ENCODE results near the gene SHANK2. TPM values are rescaled to one million over a fixed set of nuclear protein-coding genes. Genes with fewer than 3 reads are reported as not detected.

SHANK2 gene
- total RNA-seq, 1 donor from 2014 or later = 16.0 TPM

GRCh38 chr11:71249301-71249700, 3.1 kb downstream of the SHANK2 start:
- no peak for TF ChIP-seq CTCF (IDR thresholded peaks at IDR 0.05; ENCODE audit: insufficient read depth, low read length, poor library complexity, severe bottlenecking)
- Histone ChIP-seq H3K36me3 (ENCODE audit: control insufficient read depth, insufficient read depth, low read length) (no peaks in the 10 kb centered on the region), H3K27me3 (ENCODE audit: control insufficient read depth, insufficient read depth, low read length) (no peaks in the 10 kb centered on the region), H3K4me3 (ENCODE audit: low read depth, low read length) (no peak overlapping the region)
- DNase-seq (ENCODE audit: low read depth) = no peak

GRCh38 chr11:71248656-71249055, 3.7 kb downstream of the SHANK2 start:
- TF ChIP-seq CTCF (IDR thresholded peaks at IDR 0.05; ENCODE audit: insufficient read depth, low read length, poor library complexity, severe bottlenecking) = no peak
- H3K4me3 ChIP-seq (ENCODE audit: low read depth, low read length) = no peak overlapping the region
- H3K36me3 ChIP-seq (ENCODE audit: control insufficient read depth, insufficient read depth, low read length) = no peaks in the 10 kb centered on the region
- no peak for DNase-seq (ENCODE audit: low read depth)
- no peaks in the 10 kb centered on the region for H3K27me3 ChIP-seq (ENCODE audit: control insufficient read depth, insufficient read depth, low read length)

- Histone ChIP-seq H3K36me3 (ENCODE audit: control insufficient read depth, insufficient read depth, low read length) (no peaks in the 10 kb centered on the region), H3K4me3 (ENCODE audit: low read depth, low read length) (no peak overlapping the region), H3K27me3 (ENCODE audit: control insufficient read depth, insufficient read depth, low read length) (no peaks in the 10 kb centered on the region)
- no peak for TF ChIP-seq CTCF (IDR thresholded peaks at IDR 0.05; ENCODE audit: insufficient read depth, low read length, poor library complexity, severe bottlenecking)
- no peak for DNase-seq (ENCODE audit: low read depth)
Measured at GRCh38 chr11:71248251-71248570, 4.2 kb downstream of the SHANK2 start.

- H3K4me3 ChIP-seq (ENCODE audit: low read depth, low read length) = no peak overlapping the region
- no peak for TF ChIP-seq CTCF (IDR thresholded peaks at IDR 0.05; ENCODE audit: insufficient read depth, low read length, poor library complexity, severe bottlenecking)
- no peaks in the 10 kb centered on the region for H3K27me3 ChIP-seq (ENCODE audit: control insufficient read depth, insufficient read depth, low read length)
- H3K36me3 ChIP-seq (ENCODE audit: control insufficient read depth, insufficient read depth, low read length) = no peaks in the 10 kb centered on the region
- no peak for DNase-seq (ENCODE audit: low read depth)
Measured at GRCh38 chr11:71247551-71248250, 4.7 kb downstream of the SHANK2 start.

GRCh38 chr11:71246559-71246958, 5.8 kb downstream of the SHANK2 start:
- no peak for DNase-seq (ENCODE audit: low read depth)
- Histone ChIP-seq H3K4me3 (ENCODE audit: low read depth, low read length) (no peak overlapping the region), H3K27me3 (ENCODE audit: control insufficient read depth, insufficient read depth, low read length) (no peaks in the 10 kb centered on the region), H3K36me3 (ENCODE audit: control insufficient read depth, insufficient read depth, low read length) (no peaks in the 10 kb centered on the region)
- TF ChIP-seq CTCF (IDR thresholded peaks at IDR 0.05; ENCODE audit: insufficient read depth, low read length, poor library complexity, severe bottlenecking) = no peak
